ENCODE data around the gene GPRIN3. TPM values are rescaled to one million over a fixed set of nuclear protein-coding genes. Genes with fewer than 3 reads are reported as not detected.

The GPRIN3 gene
- total RNA-seq, 1 experiment from 2014 or later: not detected

DNA sequence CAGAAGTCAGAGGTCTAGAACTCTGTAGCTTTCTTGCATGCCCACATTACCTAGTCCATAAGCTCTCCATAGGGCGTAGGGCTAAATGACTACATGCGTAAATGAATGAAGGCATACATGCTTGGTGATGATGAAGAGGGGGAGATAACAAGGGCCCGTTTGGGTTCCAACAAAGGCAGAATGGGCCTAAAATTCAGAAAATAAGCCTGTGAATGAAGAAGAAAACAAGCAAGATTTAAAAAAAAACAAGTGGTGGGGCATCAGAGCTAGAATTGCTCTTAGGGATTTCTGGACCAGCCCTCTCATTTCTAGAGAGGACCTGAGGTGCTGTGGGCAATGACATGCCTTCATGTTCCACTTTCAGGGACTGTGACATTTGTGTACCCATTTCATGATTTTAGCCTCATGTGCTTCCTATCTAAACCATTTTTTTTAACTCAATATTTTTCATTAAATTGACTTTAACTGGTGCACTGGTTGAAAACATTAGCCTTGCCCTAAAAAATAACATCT lies 12.1 kb downstream of the GPRIN3 start:
- H3K4me3 Mint-ChIP-seq (ENCODE audit: unreplicated experiment): no peak overlapping the region
- POLR2A ChIA-PET: no interaction called here
- TF ChIP-seq, protein P1, sequence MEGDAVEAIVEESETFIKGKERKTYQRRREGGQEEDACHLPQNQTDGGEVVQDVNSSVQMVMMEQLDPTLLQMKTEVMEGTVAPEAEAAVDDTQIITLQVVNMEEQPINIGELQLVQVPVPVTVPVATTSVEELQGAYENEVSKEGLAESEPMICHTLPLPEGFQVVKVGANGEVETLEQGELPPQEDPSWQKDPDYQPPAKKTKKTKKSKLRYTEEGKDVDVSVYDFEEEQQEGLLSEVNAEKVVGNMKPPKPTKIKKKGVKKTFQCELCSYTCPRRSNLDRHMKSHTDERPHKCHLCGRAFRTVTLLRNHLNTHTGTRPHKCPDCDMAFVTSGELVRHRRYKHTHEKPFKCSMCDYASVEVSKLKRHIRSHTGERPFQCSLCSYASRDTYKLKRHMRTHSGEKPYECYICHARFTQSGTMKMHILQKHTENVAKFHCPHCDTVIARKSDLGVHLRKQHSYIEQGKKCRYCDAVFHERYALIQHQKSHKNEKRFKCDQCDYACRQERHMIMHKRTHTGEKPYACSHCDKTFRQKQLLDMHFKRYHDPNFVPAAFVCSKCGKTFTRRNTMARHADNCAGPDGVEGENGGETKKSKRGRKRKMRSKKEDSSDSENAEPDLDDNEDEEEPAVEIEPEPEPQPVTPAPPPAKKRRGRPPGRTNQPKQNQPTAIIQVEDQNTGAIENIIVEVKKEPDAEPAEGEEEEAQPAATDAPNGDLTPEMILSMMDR (IDR thresholded peaks at IDR 0.05; ENCODE audit: unreplicated experiment): no peak
- no peak for DNase-seq (ENCODE audit: unreplicated experiment)
- CTCF ChIA-PET: no interaction called here
- intact Hi-C loops (cut with micrococcal nuclease): no loop called here
- H3K36me3 Mint-ChIP-seq (ENCODE audit: insufficient read depth, unreplicated experiment): no peaks in the 10 kb centered on the region
- no peaks in the 10 kb centered on the region for H3K9me3 Mint-ChIP-seq (ENCODE audit: unreplicated experiment)
- H3K27me3 Mint-ChIP-seq (ENCODE audit: insufficient read depth, unreplicated experiment): no peaks in the 10 kb centered on the region
- H3K27ac Mint-ChIP-seq (ENCODE audit: low read depth, unreplicated experiment): no peak overlapping the region
- BruUV-seq (replicated peaks): no TSS peak
- peaks cover 15% of the 10 kb centered on the region for H3K4me1 Mint-ChIP-seq (ENCODE audit: insufficient read depth, unreplicated experiment)

DNA sequence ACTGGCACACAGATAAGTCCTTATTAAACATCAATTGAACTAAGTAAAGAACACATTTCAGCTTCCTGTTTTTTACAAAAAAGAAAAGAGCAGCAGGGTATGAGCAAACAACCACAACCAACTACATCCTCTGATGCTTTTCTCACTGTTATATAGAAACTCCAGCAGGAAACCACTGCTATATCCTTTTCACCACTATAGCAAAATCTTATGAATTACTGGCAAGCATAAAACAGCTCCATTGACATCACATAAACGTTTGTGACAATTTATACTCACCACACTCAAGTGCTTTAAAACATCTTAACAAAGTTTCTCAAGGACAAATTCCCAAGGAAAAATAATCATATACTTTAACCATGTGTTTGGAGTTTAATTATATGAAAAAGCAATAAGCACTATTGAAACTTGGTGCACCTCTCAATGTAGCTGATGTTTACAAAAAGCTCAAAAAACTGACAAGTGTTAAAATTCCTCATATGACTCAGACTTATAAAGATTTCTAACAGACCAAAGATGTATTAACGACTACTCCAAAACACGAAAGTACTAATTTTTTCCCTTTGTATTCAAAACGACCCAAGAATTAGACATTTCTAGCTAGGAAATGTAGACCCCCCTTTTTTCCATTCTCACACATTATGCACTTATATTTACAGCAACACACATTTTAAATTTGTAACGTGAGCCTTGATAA lies 12.9 kb downstream of the GPRIN3 start:
- Mint-ChIP-seq H3K4me3 (ENCODE audit: unreplicated experiment) (no peak overlapping the region), H3K9me3 (ENCODE audit: unreplicated experiment) (no peaks in the 10 kb centered on the region), H3K27ac (ENCODE audit: low read depth, unreplicated experiment) (no peak overlapping the region), H3K27me3 (ENCODE audit: insufficient read depth, unreplicated experiment) (no peaks in the 10 kb centered on the region), H3K36me3 (ENCODE audit: insufficient read depth, unreplicated experiment) (no peaks in the 10 kb centered on the region), H3K4me1 (ENCODE audit: insufficient read depth, unreplicated experiment) (peaks cover 15% of the 10 kb centered on the region)
- ChIA-PET POLR2A (no interaction called here), CTCF (no interaction called here)
- no TSS peak for BruUV-seq (replicated peaks)
- intact Hi-C loops (cut with micrococcal nuclease): no loop called here
- no peak for DNase-seq (ENCODE audit: unreplicated experiment)
- TF ChIP-seq, protein P1 (IDR thresholded peaks at IDR 0.05; ENCODE audit: unreplicated experiment): no peak

DNA sequence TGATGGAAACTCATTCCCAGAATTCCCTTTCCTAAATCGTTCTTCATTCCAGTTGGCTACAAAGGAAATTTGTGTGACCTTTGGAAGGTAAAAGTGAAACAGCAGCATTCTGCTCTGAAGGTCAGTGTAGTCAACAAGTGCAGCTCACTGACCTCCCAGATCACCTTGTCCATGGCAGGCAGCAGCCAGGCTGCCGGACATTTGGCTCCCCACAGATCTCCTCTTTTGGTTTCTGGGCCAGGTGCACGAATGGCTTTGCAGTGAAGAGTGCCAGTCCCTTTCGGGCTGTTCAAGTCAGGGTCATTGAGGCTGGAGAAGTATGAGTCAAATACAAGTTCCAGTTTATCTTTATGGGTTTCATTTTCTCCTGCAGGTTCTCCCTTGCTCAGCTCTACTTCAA lies 14.3 kb downstream of the GPRIN3 start:
- H3K9me3 Mint-ChIP-seq (ENCODE audit: unreplicated experiment): no peaks in the 10 kb centered on the region
- intact Hi-C loops (cut with micrococcal nuclease): no loop called here
- H3K27me3 Mint-ChIP-seq (ENCODE audit: insufficient read depth, unreplicated experiment): no peaks in the 10 kb centered on the region
- H3K27ac Mint-ChIP-seq (ENCODE audit: low read depth, unreplicated experiment): no peak overlapping the region
- CTCF ChIA-PET: no interaction called here
- H3K4me1 Mint-ChIP-seq (ENCODE audit: insufficient read depth, unreplicated experiment): peaks cover 4% of the 10 kb centered on the region
- TF ChIP-seq, protein P1 (IDR thresholded peaks at IDR 0.05; ENCODE audit: unreplicated experiment): no peak
- no TSS peak for BruUV-seq (replicated peaks)
- no peaks in the 10 kb centered on the region for H3K36me3 Mint-ChIP-seq (ENCODE audit: insufficient read depth, unreplicated experiment)
- POLR2A ChIA-PET: no interaction called here
- H3K4me3 Mint-ChIP-seq (ENCODE audit: unreplicated experiment): no peak overlapping the region
- no peak for DNase-seq (ENCODE audit: unreplicated experiment)

DNA sequence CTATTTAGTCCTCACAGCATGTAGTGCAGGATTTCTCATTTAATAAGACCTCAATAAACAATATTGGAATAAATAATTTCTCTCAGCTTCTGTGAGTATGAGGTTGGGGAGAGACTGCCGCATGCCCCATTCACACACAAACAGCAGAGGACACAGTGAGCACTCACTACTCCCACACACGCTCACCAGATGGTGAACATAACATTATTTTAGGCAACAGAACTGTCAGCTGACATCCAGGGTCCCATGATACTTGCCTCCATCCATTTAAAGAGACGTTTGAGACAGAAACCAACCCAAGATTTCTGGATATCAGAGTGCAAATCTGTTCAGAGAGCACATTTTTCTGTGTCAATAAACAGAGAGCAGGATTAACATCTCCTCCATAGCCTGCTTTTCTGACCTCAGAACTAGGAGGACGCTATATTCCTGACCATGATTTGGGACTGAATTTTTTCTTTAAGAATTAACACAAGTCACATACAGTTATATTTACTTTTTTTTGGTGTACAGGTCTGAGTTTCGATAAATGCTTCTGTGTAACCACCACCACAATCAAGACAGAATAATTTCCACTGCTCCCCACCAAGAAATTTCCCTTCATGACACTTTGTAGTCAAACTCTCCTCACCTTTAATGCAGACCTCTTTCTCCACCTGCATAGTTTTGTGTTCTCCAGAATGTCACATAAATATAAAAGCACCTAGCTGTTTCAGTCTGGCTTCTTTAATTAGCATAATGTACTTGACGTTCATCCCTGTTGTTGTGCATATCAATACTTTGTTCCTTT lies 16.7 kb downstream of the GPRIN3 start:
- Mint-ChIP-seq H3K36me3 (ENCODE audit: insufficient read depth, unreplicated experiment) (no peaks in the 10 kb centered on the region), H3K4me3 (ENCODE audit: unreplicated experiment) (no peak overlapping the region), H3K27ac (ENCODE audit: low read depth, unreplicated experiment) (no peak overlapping the region), H3K9me3 (ENCODE audit: unreplicated experiment) (no peaks in the 10 kb centered on the region), H3K27me3 (ENCODE audit: insufficient read depth, unreplicated experiment) (no peaks in the 10 kb centered on the region), H3K4me1 (ENCODE audit: insufficient read depth, unreplicated experiment) (no peaks in the 10 kb centered on the region)
- TF ChIP-seq, protein P1 (IDR thresholded peaks at IDR 0.05; ENCODE audit: unreplicated experiment): no peak
- ChIA-PET POLR2A (no interaction called here), CTCF (no interaction called here)
- BruUV-seq (replicated peaks): no TSS peak
- DNase-seq (ENCODE audit: unreplicated experiment): no peak
- intact Hi-C loops (cut with micrococcal nuclease): no loop called here

Data from MCF 10A (cell line).